Upper lobe of left lung (tissue), 6 donors: Measurements from ENCODE around the gene KREMEN2. TPM values are rescaled to one million over a fixed set of nuclear protein-coding genes. Genes with fewer than 3 reads are reported as not detected.

Experiments used
- ATAC-seq, 2 donors: fragments of 200-7000 bp; cut with Tn5 transposase; one replicate each; pipeline ENCODE4 v1.9.1; 2022; ENCODE audit warnings: mild to moderate bottlenecking in 2 of 2, moderate library complexity in 2 of 2; ENCODE audit not compliant: low FRiP score in 2 of 2
- DNase-seq, 2 donors: peaks; one replicate each; pipeline ENCODE4 v3.0.0-alpha.2; 2019 to 2020
- H3K27ac ChIP-seq, 4 donors: fragments of 200-600 bp; sonication (generic); one replicate each; pipeline ENCODE4 v1.5.1; 2016 to 2019
- H3K27me3 ChIP-seq, 4 donors: fragments of 200-600 bp; sonication (generic); one replicate each; pipeline ENCODE4 v1.5.1; 2017 to 2019
- H3K36me3 ChIP-seq, 4 donors: fragments of 200-600 bp; sonication (generic); one replicate each; pipeline ENCODE4 v1.5.1; 2016 to 2019
- H3K4me1 ChIP-seq, 4 donors: fragments of 200-600 bp; sonication (generic); one replicate each; pipeline ENCODE4 v1.5.1; 2018 to 2019
- H3K4me3 ChIP-seq, 4 donors: fragments of 200-600 bp; sonication (generic); one replicate each; pipeline ENCODE4 v1.5.1; 2017 to 2019; ENCODE audit warnings: mild to moderate bottlenecking in 2 of 4, moderate library complexity in 1 of 4
- H3K9me3 ChIP-seq, 4 donors: fragments of 200-600 bp; sonication (generic); one replicate each; pipeline ENCODE4 v1.5.1; 2018 to 2019
- CTCF ChIP-seq, 6 experiments: fragments of 450-650 bp in 4 of 6; fragments of 200-600 bp in 2 of 6; sonication (generic) in 2 of 6; IDR thresholded peaks; one replicate each; pipeline ENCODE4 v1.5.1; 2016 to 2019; ENCODE audit warnings: antibody characterized with exemption in 6 of 6
- EP300 ChIP-seq, 4 donors: sonication (generic); formaldehyde crosslinking; IDR thresholded peaks; one replicate each; pipeline ENCODE4 v1.5.1; 2017; ENCODE audit warnings: antibody characterized with exemption in 4 of 4, control low read depth in 2 of 4
- POLR2A ChIP-seq, 4 donors: fragments of 450-650 bp; IDR thresholded peaks; one replicate each; pipeline ENCODE4 v1.5.1; 2016 to 2017; ENCODE audit warnings: antibody characterized with exemption in 4 of 4, mild to moderate bottlenecking in 2 of 4
- POLR2AphosphoS5 ChIP-seq, 2 donors: sonication (generic); formaldehyde crosslinking; IDR thresholded peaks; one replicate each; pipeline ENCODE4 v1.5.1; 2017; ENCODE audit warnings: antibody characterized with exemption in 2 of 2
- WGBS, 2 donors: methylation state at CpG; one replicate each; pipeline ENCODE4 v1.1.5; 2017 to 2018; 5-methylcytosine and 5-hydroxymethylcytosine counted together
- total RNA-seq, 6 donors: library from RNA; depleted of rRNA in 4 of 6; stranded (reverse); fragments of >200 nt in 4 of 6; gene quantifications; one replicate each; pipeline versions ENCODE4 v1.1.0 to v1.2.1, GENCODE V29; 2016 to 2021
- donor health status: DM: no; HTN: no; CAD: no; lungs with moderate emphysema.
- donor health status: DM: no; HTN: yes; CAD: no; lungs with severe emphysema.

KREMEN2 gene
- total RNA-seq, 6 donors from 2014 or later = not detected

- peak in 1 of 2 donors; percentile 17 for TF ChIP-seq POLR2AphosphoS5 (IDR thresholded peaks at IDR 0.05)
- no peak for TF ChIP-seq EP300 (IDR thresholded peaks at IDR 0.05)
- peak; percentile 28 to 64 (median 52) for TF ChIP-seq CTCF (IDR thresholded peaks at IDR 0.05)
- TF ChIP-seq POLR2A (IDR thresholded peaks at IDR 0.05) = peak in 1 of 4 donors; percentile 19
- ATAC-seq (peak; percentile 57 to 59), DNase-seq (peak; percentile 73 to 92)
Observed at GRCh38 chr16:2969545-2970521, 5.8 kb downstream of the KREMEN2 start.

GRCh38 chr16:2970563-2970962 is 6.5 kb downstream of the KREMEN2 start:
- Histone ChIP-seq H3K27me3 (peaks cover 0 to 28% (median 21%) of the 10 kb centered on the region in 4 donors), H3K4me3 (peak overlapping the region in 3 of 4 donors; percentile 72 to 89 (median 88)), H3K27ac (peak overlapping the region in 2 of 4 donors; percentile 29 to 80), H3K4me1 (peaks cover 26 to 48% (median 34%) of the 10 kb centered on the region in 4 donors), H3K36me3 (no peaks in the 10 kb centered on the region), H3K9me3 (no peaks in the 10 kb centered on the region)
- no peak for TF ChIP-seq EP300 (IDR thresholded peaks at IDR 0.05)
- no peak for TF ChIP-seq POLR2AphosphoS5 (IDR thresholded peaks at IDR 0.05)
- no peak for TF ChIP-seq POLR2A (IDR thresholded peaks at IDR 0.05)
- no peak for TF ChIP-seq CTCF (IDR thresholded peaks at IDR 0.05)
- no peak for DNase-seq
- ATAC-seq = no peak
- WGBS, 2 donors = 82% methylated on average over 5 to 6 of the region's 6 CpGs

More at GRCh38 chr16:2969545-2970521, 5.8 kb downstream of the KREMEN2 start:
- peaks cover 0 to 35% (median 27%) of the 10 kb centered on the region in 4 donors for H3K27me3 ChIP-seq
- no peaks in the 10 kb centered on the region for H3K36me3 ChIP-seq
- H3K9me3 ChIP-seq = no peaks in the 10 kb centered on the region
- H3K27ac ChIP-seq = peak overlapping the region; percentile 40 to 80 (median 54)
- H3K4me3 ChIP-seq = peak overlapping the region; percentile 72 to 89 (median 82)
- 5 to 14% methylated on average over 6 to 22 of the region's 83 CpGs for WGBS, 2 donors
- H3K4me1 ChIP-seq = peaks cover 32 to 55% (median 40%) of the 10 kb centered on the region in 4 donors

- 80 to 96% methylated on average over 2 to 31 of the region's 35 CpGs for WGBS, 2 donors
- no peak for TF ChIP-seq EP300 (IDR thresholded peaks at IDR 0.05)
- no peak for TF ChIP-seq POLR2A (IDR thresholded peaks at IDR 0.05)
- no peak for TF ChIP-seq CTCF (IDR thresholded peaks at IDR 0.05)
- ATAC-seq = no peak
- Histone ChIP-seq H3K9me3 (no peaks in the 10 kb centered on the region), H3K36me3 (no peaks in the 10 kb centered on the region), H3K4me1 (peaks cover 25 to 48% (median 33%) of the 10 kb centered on the region in 4 donors), H3K27ac (no peak overlapping the region), H3K4me3 (no peak overlapping the region), H3K27me3 (peaks cover 0 to 20% (median 14%) of the 10 kb centered on the region in 4 donors)
- peak in 1 of 2 donors; percentile 74 for DNase-seq
Observed at GRCh38 chr16:2971134-2971984, 7.3 kb downstream of the KREMEN2 start.

GRCh38 chr16:2971985-2972784 is 8.1 kb downstream of the KREMEN2 start:
- Histone ChIP-seq H3K9me3 (no peaks in the 10 kb centered on the region), H3K4me3 (no peak overlapping the region), H3K27me3 (peaks cover 0 to 12% (median 7%) of the 10 kb centered on the region in 4 donors), H3K27ac (no peak overlapping the region), H3K4me1 (peaks cover 17 to 40% (median 25%) of the 10 kb centered on the region in 4 donors), H3K36me3 (no peaks in the 10 kb centered on the region)
- WGBS, 2 donors = 82 to 89% methylated on average over 9 to 13 of the region's 15 CpGs
- ATAC-seq (no peak), DNase-seq (peak in 1 of 2 donors; percentile 63)
- TF ChIP-seq CTCF (IDR thresholded peaks at IDR 0.05) (no peak), POLR2AphosphoS5 (IDR thresholded peaks at IDR 0.05) (no peak), POLR2A (IDR thresholded peaks at IDR 0.05) (no peak), EP300 (IDR thresholded peaks at IDR 0.05) (no peak)
